ENCODE data around the gene WDR64.
"Not testable (repeated sequence)": the region's sequence is repeated elsewhere in the genome, so short reads cannot be mapped to it uniquely, and the experiment has no call there.

The WDR64 gene

GRCh38 chr1:241678536-241678935 is 26.5 kb downstream of the WDR64 start:
- no peak for DNase-seq (ENCODE audit: low spot score)
- no peak overlapping the region for H3K27ac ChIP-seq
- ChIA-PET CTCF (no interaction called here), POLR2A (ENCODE audit: low non-redundant PET) (no interaction called here)
- TF ChIP-seq CTCF (conservative IDR thresholded peaks at IDR 0.05; ENCODE audit: low read depth) = no peak

GRCh38 chr1:241679404-241679803 is 27.3 kb downstream of the WDR64 start:
- no peak for TF ChIP-seq CTCF (conservative IDR thresholded peaks at IDR 0.05; ENCODE audit: low read depth)
- no peak overlapping the region for H3K27ac ChIP-seq
- POLR2A ChIA-PET (ENCODE audit: low non-redundant PET) = no interaction called here
- no peak for DNase-seq (ENCODE audit: low spot score)
- CTCF ChIA-PET = no interaction called here

GRCh38 chr1:241679961-241680360 is 27.9 kb downstream of the WDR64 start:
- CTCF ChIA-PET = no interaction called here
- no peak for DNase-seq (ENCODE audit: low spot score)
- no peak overlapping the region for H3K27ac ChIP-seq
- TF ChIP-seq CTCF (conservative IDR thresholded peaks at IDR 0.05; ENCODE audit: low read depth) = no peak
- POLR2A ChIA-PET (ENCODE audit: low non-redundant PET) = no interaction called here

GRCh38 chr1:241681861-241682448 is 29.9 kb downstream of the WDR64 start:
- CTCF ChIA-PET; DNase-seq (ENCODE audit: low spot score); POLR2A ChIA-PET (ENCODE audit: low non-redundant PET); H3K27ac ChIP-seq: not testable (repeated sequence)

GRCh38 chr1:241682921-241683320 is 30.8 kb downstream of the WDR64 start:
- no peak overlapping the region for H3K27ac ChIP-seq
- POLR2A ChIA-PET (ENCODE audit: low non-redundant PET) = no interaction called here
- CTCF ChIA-PET = no interaction called here
- TF ChIP-seq CTCF (conservative IDR thresholded peaks at IDR 0.05; ENCODE audit: low read depth) = no peak
- no peak for DNase-seq (ENCODE audit: low spot score)

GRCh38 chr1:241684108-241684507 is 32.0 kb downstream of the WDR64 start:
- POLR2A ChIA-PET (ENCODE audit: low non-redundant PET) = no interaction called here
- CTCF ChIA-PET = interaction anchor here (0.7 kb wide), 1 partner anchor 132 kb away, joined by 4 read pairs; no protein-coding TSS in a partner anchor
- H3K27ac ChIP-seq = no peak overlapping the region
- no peak for TF ChIP-seq CTCF (conservative IDR thresholded peaks at IDR 0.05; ENCODE audit: low read depth)
- no peak for DNase-seq (ENCODE audit: low spot score)

- ChIA-PET CTCF (no interaction called here), POLR2A (ENCODE audit: low non-redundant PET) (interaction anchor here (0.6 kb wide), 1 partner anchor 49 kb away, joined by 3 read pairs; the partner anchor contains the start of genes CHML and OPN3)
These were observed 36.9 kb downstream of the WDR64 start for GRCh38 chr1:241688940-241689368.

More at GRCh38 chr1:241688940-241689368, 36.9 kb downstream of the WDR64 start:
- no peak for TF ChIP-seq CTCF (conservative IDR thresholded peaks at IDR 0.05; ENCODE audit: low read depth)
- no peak overlapping the region for H3K27ac ChIP-seq
- DNase-seq (ENCODE audit: low spot score) = peak; percentile 94

Data from RWPE1 (cell line).